ENCODE data around the gene MALAT1.

DNA sequence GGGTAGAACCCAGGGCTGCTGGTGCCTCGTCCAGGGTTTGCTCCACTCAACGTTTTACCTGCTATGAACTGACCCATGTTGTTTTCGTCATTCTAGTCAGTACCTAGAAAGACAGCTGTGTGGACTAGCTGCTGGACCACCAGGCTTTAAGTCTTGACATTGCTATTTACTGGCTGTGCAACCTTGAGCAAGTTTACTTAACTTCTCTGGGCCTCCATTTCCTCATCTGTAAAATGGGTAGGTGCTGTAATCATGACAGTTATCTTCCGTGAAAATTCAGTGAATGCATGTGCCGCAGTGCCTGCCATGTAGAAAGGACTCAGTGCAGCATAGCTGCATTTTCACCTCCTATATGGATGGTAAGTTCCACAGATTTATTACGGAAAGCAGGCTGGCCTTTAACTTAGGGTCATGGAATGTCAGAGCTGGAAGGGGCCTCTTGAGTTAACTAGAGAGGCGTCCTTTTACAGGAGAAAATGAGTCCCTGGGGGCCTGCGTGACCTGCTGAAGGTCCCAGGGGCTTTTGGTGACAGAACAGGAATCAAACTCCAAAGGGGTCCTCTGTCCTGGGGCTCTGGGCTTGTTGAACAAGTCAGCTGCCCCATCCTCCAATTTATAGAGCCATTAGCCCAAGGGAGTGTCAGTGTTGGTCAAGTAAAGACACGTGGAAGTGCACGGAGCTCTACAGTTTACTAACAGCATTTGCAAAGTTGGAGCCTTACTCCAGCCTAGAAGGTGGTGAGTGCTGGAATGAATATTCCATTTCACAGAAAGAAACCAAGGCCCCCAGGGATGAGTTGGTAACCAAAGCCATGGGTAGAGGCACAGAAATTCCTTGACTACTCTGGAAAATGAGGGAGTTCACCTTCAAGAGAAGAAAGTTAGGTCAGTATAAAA is 12.0 kb upstream of the MALAT1 start:
- TF ChIP-seq POLR2A (IDR thresholded peaks at IDR 0.05) (no peak), CTCF (IDR thresholded peaks at IDR 0.05) (no peak)
